NCI-H1694 (cell line): ENCODE data around the gene MRPS23.
A peak's percentile ranks its signal among the peaks of the same experiment; 100 is the strongest.

Experiments used
- DNase-seq: peaks from one replicate; lab custom pipeline; 2025; lab: John Stamatoyannopoulos, UW

MRPS23 gene

DNA sequence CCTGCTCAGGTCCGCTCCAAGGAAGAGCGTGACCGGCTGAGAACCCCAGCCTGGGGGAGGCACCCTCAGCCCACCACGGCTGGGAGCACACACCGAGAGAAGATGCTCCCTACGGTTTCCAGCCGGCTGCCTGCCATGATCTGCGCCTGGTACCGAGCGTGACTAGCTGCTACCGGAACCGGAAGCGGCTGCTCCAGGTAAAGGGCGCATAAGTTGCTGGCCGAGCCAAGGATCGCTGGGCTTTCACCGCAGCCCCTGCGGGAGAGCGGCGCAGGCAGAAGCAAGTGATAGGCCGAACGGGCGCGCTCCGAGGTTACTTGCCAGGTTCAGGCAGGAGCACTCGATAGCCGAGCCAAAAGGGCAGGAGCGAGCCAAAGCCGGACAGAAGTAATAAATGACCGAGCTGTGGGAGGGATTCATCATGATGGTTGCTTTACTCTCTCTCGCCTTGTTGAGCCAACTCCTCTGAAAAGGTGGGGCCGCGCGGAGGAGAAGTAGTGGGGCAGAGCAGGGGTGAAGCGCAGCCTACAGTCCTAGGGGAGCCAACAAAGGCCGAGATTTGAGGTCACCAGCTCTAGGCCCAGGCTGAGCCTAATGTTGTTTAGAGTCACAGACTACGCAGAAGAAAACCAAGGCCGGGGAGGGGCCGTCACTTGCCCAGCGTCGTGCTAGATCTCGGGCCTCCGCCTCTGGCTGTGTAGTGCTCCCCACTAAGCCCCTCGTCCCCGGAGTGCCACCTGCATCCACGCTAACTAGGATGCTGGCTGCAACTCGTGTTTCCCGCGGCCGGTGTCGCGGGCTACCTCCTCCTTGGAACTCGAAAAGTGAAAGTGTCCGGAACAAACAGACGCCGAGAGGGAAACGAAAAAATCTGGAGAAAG, at the start of gene MRPS23:
MRPS23 (minus strand) TSS at position 171 of the 881 bp plus-strand sequence; CDS start at position 137, 34 bp downstream.
- DNase-seq = peak; percentile 98

GRCh38 chr17:57899391-57899790, 49.5 kb upstream of the MRPS23 start:
- no peak for DNase-seq

GRCh38 chr17:57898487-57899311, 48.9 kb upstream of the MRPS23 start:
- DNase-seq = peak; percentile 70

DNA sequence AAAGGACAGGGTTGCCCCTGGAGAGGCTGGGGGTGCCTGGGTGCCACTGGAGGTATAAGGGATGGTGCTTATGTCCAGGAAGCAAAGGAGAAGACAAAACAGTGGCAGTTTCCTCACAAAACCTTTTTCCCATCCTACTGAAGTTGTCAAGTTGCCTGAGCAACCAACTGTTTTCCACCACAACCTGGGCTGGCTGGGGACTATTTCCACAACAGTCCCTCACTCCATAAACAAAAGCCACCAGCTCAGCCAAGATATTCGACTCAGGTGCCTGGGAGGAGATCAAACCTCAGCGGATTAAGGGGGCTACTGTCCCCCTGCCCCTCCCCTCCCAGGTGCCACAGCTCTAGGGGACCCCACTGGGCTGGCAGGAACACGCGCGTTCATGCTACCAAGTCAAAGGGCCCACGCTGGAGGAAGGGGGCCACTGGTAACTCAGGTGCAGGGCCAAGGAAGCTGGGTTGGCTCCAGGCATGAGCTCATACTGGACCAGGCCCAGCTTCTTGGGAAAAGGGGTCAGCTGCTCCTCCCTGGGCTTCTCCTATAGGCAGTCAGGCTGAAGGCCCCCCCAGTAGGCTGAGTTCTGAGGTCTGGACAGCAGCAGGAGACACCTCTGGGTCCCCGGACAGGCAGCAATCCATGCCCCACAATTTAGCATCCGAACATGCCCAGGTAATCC, 45.7 kb upstream of the MRPS23 start:
- DNase-seq = no peak

- DNase-seq = no peak
These were observed 45.0 kb upstream of the MRPS23 start for GRCh38 chr17:57894848-57895247.

GRCh38 chr17:57892820-57893595, 43.2 kb upstream of the MRPS23 start:
- DNase-seq = no peak

GRCh38 chr17:57892146-57892819, 42.4 kb upstream of the MRPS23 start:
- peak; percentile 65 for DNase-seq

DNA sequence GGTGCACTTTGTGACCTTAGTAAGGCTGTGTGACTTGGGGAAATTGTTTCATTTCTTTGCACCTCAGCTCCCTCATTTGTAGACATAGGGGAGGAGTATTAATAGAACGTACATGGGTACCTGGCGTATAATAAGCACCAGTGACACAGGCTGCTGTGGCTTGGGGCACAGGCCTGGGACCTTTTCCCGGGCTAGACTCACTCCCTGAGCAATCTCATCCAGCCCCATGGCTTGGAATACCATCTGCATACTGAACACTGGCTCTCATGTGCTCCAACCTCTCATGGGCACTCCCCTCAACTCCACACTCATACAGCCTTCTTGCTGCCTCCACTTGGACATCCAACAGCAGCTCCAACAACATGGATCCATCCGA, 41.0 kb upstream of the MRPS23 start:
- no peak for DNase-seq

- no peak for DNase-seq
These were observed 40.3 kb upstream of the MRPS23 start for GRCh38 chr17:57889892-57890856.

DNA sequence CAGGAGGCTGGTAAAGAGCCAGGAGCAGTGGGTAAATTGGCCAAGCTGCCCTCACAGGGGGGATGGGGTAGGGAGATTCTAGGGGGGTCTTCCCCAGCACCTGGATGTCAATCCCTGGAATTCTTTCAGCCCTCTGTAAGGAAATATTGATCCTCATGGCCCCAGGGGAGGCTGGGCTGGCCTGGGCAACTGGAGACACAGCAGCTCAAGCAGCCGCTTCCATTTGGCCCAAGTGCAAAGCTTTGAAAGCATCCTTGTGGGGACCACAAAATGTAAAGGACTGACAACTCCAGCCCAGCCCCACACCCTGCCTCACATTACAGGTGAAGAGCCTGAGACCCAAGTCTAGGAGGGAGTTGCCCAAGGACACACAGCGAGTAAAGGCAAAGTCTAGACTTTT, 39.4 kb upstream of the MRPS23 start:
- no peak for DNase-seq

GRCh38 chr17:57888311-57889216, 38.7 kb upstream of the MRPS23 start:
- DNase-seq = no peak

DNA sequence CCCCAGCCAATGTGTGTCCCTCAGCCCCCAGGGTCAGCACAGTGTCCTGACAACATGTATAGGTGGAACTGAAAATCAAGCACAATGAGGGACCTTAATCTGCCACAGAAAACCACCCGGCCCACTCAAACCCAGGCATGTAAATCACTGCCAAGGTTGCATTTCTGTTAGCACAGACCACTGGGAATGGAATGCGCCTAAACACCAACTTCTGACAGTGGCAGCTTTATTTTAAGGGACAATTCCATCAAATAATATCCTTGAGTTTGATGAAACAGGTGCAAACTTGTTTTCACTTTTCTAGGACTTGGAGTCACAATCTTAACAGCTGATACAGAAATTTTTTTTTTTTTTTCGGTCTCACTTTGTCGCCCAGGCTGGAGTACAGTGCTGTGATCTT, 37.3 kb upstream of the MRPS23 start:
- no peak for DNase-seq

- DNase-seq = no peak
These were observed 36.2 kb upstream of the MRPS23 start for GRCh38 chr17:57886020-57886419.

- no peak for DNase-seq
These were observed 35.5 kb upstream of the MRPS23 start for GRCh38 chr17:57885148-57885915.

DNA sequence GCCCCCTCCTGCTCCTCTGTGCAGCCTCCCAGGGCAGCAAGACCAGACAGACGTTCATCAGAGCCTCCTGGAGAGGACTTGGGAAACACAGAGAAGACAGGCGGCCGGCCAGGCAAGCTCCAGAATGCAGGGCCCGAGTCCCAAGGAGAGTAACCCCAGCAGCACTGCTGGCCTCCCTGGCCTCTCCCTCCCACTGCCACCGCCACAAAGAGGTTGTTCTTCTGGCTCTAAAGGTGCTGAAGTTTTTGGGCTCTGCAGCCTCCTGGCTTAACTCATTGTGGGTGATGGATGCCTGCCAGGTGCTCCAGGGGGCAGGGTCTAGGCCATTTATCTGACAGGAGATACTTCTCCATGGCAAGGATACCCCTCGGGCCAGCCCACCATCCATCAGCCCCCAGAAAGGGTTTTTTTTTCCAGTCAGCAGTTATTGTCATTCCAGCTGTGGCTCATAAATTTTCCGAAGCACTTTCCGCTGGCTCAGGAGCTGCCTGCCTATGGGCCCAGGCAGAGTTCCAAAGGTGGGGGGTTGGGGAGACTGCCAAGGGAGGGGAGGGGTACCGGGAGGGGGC, 32.0 kb upstream of the MRPS23 start:
- no peak for DNase-seq

DNA sequence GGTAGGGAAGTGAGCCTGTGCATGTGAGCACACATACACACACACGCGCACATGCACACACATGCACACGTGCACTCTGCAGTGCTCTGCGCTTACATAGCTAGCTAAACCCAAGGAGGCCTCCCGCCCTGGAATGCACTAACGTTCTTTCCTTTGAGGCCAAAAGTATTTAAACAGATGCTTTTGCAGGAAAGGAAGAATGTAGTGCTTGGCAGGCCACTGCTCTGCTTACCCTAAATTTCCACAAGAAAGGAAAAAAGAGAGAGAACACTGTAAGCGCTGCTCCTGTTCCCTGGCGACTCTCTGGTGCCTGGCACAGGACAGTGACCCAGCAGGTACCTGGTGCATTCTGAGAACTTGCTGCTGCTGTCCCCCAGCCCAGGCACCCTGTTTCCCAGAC, 31.3 kb upstream of the MRPS23 start:
- no peak for DNase-seq

- no peak for DNase-seq
These were observed 30.2 kb upstream of the MRPS23 start for GRCh38 chr17:57880086-57880456.
